Measurements from ENCODE around the gene MYMK.

GRCh38 chr9:133536080-133536479, 11.3 kb upstream of the MYMK start:
- TF ChIP-seq POLR2A (IDR thresholded peaks at IDR 0.05) (no peak), CTCF (IDR thresholded peaks at IDR 0.05) (no peak), POLR2AphosphoS5 (IDR thresholded peaks at IDR 0.05) (no peak), EP300 (IDR thresholded peaks at IDR 0.05) (no peak)

All from stomach (tissue), 4 donors.